KOPT-K1 (cell line): ENCODE results near the gene NUFIP2.
A peak's percentile ranks its signal among the peaks of the same experiment; 100 is the strongest.
"Not testable (repeated sequence)": the region's sequence is repeated elsewhere in the genome, so short reads cannot be mapped to it uniquely, and the experiment has no call there.

Source experiments
- H3K27ac ChIP-seq: fragments of 200-600 bp; sonication (generic); 2 replicates; pipeline ENCODE4 v1.5.1; 2016; ENCODE audit warnings: antibody characterized with exemption, mild to moderate bottlenecking, low read depth, low read length; ENCODE audit not compliant: poor library complexity, severe bottlenecking
- H3K36me3 ChIP-seq: fragments of 200-600 bp; sonication (generic); 2 replicates; pipeline ENCODE4 v1.5.1; 2017; ENCODE audit warnings: antibody characterized with exemption, mild to moderate bottlenecking, low read length, moderate library complexity; ENCODE audit not compliant: insufficient read depth
- H3K9me3 ChIP-seq: fragments of 200-600 bp; sonication (generic); 2 replicates; pipeline ENCODE4 v1.5.1; 2017; ENCODE audit warnings: antibody characterized with exemption, low read length, mild to moderate bottlenecking; ENCODE audit not compliant: insufficient read depth, poor library complexity, severe bottlenecking

Gene NUFIP2

DNA sequence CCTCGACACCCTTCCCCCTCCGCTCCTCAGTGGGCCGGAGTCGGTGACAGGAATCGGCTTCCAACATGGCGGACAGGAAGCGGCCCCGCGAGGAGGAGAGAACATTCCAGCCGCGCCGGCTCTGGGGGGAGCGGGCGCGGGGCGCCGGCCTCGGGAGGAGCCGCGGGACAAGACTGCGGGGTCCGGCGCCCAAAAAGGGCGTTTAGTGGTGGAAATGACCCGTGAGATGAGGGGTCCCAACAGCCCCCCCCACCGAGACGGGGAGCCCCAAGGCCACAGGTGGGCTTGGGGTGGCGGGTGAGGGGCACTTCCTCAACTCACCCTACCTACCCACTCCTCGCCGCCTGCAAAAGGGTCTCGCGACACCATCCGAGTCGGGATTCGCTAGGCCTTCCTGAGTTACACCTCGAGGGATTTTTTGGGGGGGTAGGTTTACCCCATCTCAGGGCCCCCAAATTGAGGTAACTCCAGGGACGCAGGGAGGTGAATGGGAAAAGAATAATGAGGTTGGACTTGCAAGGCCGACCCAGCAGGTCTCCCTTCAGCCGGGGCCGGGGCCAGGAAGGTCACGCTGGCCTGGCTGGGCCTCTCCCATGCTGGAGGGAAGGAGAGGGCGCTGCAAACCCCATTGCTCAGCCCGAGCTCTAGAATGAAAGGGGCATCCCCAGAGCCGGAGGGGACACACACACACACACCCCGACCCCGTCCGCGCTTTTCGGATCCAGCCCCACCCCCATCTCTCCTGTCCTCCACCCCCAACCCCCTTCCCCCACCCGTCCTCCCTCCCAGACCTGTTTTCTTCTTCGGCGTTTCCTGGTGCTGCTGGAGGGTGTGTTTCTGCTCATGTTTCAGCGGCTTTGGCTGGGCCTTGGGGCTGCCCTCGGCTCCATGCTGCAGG lies 707 bp downstream of the NUFIP2 start:
- Histone ChIP-seq H3K36me3 (peaks cover 27% of the 10 kb centered on the region), H3K9me3 (no peaks in the 10 kb centered on the region), H3K27ac (peak overlapping the region; percentile 83)

DNA sequence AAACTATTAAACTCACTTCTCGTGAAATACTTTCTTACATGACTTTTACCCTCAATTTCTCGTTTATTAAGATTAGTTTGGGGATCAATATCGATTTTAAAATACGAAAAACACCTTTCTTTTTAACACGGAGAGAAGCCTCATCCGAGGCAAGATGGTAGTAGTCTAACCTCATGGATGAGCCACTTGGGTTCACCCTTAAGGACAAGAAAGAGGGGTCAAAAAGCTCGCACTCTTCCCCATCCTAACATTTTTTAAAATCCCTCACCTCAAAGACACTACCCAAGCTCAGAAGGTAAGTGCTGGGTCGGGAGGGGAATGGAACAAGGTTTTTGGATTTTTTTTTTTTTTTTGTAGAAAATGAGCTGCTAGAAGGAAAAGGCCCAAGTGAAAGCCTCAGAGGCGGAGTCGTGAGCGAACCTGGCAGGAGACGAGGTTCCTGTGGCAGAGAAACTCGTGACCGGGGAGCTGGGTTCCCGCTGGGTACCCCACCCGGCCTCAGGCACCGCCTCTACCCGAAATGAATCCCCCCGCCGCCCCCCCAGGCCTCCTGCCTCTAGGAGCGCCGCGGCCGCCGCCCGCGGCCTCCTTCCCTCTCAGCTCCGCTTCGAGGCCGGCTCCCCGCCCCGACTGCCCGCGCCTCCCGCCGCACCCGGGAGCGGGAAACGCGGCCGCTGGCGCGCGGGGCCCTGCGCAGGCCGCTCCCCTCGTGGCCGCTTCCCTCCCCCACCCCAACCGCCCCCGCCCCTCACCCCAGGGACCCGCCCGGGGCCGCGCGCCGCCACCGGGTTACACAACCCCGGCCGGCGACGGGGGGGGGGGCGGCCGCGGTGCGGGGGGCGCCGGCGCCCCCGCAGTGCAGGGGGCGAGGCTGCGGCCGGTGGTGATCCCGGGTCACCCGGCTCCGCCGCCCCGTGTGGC lies 1.6 kb downstream of the NUFIP2 start:
- Histone ChIP-seq H3K36me3 (peaks cover 36% of the 10 kb centered on the region), H3K27ac (peak overlapping the region; percentile 83), H3K9me3 (no peaks in the 10 kb centered on the region)

DNA sequence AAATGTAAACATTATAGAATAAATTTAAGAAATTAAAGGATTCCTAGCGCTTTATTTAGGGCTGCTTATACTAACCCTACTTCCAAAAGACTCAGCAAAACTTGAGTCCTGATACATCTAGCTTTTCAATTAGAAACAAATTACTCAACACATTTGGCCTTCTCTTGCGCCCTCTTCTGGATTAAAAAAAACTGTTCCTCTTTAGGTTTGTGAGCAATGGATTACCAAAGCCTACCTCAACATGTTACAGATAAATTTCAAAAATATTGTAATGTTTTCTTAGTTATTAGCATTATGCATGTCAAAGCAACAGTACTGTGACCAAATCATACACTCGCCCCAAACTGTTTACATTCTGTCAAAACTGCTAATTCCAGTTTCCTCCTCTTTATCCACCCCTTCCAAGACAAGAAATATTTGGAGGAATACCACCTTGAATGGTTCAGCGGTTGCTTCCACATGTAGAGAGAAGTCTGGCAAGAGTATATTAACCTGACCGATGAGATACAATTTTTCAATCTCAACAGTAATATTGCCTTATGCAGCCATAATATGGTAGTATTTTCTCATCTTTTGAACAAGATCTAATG lies 2.7 kb downstream of the NUFIP2 start:
- H3K36me3 ChIP-seq, result peaks cover 46% of the 10 kb centered on the region
- H3K9me3 ChIP-seq, result no peaks in the 10 kb centered on the region
- H3K27ac ChIP-seq, result peak overlapping the region; percentile 83

DNA sequence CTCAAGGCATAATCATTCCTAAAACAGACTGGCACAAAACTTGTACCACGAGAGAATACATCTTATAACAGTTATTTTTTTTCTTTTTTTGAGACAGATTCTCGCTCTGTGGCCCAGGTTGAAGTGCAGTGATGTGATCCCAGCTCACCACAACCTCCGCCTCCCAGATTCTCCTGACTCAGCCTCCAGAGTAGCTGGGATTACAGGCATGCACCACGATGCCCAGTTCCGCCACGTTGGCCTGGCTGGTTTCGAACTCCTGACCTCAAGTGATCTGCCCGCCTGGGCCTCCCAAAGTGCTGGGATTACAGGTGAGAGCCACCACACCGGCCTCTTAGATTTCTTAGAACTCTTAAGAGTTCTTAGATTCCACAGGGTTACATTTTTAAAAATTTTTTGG lies 4.1 kb downstream of the NUFIP2 start:
- Histone ChIP-seq H3K9me3 (no peaks in the 10 kb centered on the region), H3K36me3 (peaks cover 60% of the 10 kb centered on the region), H3K27ac (no peak overlapping the region)

DNA sequence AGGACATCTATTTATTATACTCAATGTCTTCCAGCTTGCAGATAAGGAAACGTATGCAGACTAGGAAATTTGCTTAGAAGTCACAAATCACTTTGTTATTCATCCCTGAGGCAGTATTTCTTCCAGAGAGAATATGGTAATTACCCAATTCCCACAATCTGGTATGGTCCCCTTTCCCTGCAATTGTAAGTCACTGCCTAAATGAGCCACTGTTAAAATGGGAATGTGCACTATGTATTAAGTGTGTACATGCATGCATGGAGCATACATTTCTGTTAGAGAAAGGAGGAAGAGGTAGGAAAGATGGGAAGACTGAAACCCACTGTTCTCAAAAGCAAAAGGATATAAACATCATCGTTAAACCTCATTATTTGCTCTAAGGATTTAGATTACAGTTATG lies 10.0 kb downstream of the NUFIP2 start:
- Histone ChIP-seq H3K36me3 (peaks cover 100% of the 10 kb centered on the region), H3K27ac (no peak overlapping the region), H3K9me3 (no peaks in the 10 kb centered on the region)

DNA sequence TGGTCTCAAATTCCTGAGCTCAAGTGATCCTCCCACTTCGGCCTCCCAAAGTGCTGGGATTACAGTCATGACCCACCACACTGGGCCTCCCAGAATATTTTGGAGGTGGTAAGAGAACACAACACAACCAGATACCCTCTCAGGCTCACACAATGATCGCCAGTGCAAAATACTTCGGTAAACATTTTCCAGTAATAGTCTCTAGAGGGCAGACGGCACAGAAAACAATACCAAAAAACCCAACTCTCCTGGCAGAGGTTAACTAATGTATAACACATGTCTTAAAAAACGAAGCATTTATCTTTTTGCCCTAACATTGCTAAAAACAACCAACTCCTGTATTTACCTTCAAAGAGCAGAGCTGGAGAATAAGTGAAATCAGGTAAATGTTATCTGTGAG lies 10.5 kb downstream of the NUFIP2 start:
- H3K9me3 ChIP-seq, result no peaks in the 10 kb centered on the region
- H3K27ac ChIP-seq, result no peak overlapping the region
- H3K36me3 ChIP-seq, result peaks cover 100% of the 10 kb centered on the region

DNA sequence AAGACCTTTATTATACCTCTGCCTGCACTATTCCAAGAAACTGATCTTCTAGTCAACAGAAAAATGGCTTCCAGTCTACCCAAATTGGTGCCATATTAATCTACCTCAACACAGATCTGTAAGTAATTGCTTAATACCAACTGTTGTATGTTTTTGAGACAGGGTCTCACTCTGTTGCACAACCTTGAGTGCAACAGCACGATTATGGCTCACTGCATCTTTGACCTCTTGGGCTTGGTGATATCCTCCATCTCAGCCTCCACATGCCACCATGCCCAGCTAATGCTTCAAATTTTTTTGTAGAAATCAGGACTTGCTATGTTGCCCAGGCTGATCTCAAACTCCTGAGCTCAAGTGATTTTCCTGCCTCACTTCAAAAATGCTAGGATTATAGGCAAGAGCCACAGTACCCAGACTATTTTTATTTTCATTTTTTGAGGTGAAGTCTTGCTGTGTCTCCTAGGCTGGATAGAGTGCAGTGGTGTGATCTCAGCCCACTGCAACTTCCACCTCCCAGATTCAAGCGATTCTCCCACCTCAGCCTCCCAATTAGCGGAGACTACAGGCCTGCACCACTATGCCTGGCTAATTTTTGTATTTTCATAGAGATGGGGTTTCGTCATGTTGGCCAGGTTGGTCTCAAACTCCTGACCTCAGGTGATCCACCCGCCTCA lies 14.4 kb downstream of the NUFIP2 start:
- H3K27ac ChIP-seq, result no peak overlapping the region
- H3K9me3 ChIP-seq, result no peaks in the 10 kb centered on the region
- H3K36me3 ChIP-seq, result peaks cover 100% of the 10 kb centered on the region

DNA sequence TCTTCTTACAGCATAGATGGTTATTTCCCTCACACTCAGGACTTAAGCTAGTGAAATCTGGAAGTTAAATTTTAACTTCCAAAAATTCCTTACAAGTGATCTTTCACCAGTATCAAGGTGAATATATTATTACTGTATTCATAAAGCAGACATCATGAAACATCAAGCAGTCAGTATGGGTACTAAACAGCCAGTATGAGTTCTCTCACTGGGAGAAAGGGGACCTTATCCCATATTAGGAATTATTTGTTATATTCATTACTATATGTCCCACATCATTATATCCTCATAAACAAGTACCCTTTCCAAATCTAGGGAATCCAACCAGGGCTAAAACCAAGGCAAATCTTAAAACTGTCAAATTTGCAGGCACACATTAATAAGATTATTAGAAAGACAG lies 15.3 kb downstream of the NUFIP2 start:
- Histone ChIP-seq H3K36me3 (peaks cover 100% of the 10 kb centered on the region), H3K27ac (no peak overlapping the region), H3K9me3 (no peaks in the 10 kb centered on the region)

DNA sequence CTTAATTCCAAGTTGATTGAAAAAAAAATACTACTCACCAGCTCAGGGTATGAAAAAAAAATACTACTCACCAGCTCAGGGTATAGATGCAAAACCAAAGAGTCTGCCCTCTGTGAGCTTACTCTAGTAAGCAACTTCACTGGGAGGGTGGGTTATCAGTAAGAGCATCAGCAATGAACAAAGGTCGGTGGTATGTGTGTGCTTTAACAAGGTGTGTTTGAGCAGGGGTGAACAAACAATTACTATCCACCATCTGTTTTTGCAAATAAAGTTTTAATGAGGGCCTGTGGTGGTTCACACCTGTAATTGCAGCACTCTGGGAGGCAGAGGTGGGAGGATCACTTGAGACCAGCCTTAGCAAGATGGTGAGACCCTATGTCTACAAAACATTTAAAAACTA lies 20.0 kb downstream of the NUFIP2 start:
- Histone ChIP-seq H3K27ac (no peak overlapping the region), H3K36me3 (peaks cover 97% of the 10 kb centered on the region), H3K9me3 (no peaks in the 10 kb centered on the region)

DNA sequence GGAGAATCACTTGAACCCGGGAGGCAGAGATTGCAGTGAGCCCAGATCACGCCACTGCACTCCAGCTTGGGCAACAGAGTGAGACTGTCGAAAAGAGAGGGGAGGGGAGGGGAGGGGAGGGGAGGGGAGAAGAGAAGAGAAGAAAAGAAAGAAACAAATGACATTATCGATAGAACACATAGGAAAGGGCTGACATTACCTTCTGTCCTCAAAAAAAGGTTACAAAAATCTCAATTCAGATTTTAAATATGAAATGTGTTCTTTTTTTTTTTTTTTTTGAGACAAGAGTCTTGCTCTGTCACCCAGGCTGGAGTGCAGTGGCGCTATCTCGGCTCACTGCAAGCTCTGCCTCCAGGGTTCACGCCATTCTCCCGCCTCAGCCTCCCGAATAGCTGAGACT lies 22.0 kb downstream of the NUFIP2 start:
- not testable (repeated sequence) for H3K27ac ChIP-seq, H3K9me3 ChIP-seq

DNA sequence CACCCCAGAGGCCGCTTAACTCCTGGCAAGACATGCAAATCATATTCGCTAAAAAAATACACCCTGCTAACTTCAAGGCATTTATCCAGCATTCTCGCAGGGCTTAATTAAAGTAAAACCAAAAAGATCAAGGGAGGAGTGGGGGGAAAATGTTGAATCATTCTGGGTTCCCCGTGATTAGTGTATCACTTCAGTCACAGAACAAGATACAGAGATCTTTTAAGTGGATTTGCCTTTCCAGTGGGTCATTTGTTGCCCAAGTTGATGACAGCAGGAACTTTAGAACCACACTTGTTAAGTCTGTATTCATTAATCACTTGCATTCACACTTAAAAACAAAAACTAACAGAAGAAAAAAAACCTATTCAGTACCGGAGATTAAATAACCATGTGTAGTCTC lies 30.0 kb downstream of the NUFIP2 start:
- Histone ChIP-seq H3K9me3 (no peaks in the 10 kb centered on the region), H3K27ac (no peak overlapping the region), H3K36me3 (peaks cover 96% of the 10 kb centered on the region)

More for the DNA sequence above, 22.0 kb downstream of the NUFIP2 start:
- H3K36me3 ChIP-seq, result peaks cover 97% of the 10 kb centered on the region

DNA sequence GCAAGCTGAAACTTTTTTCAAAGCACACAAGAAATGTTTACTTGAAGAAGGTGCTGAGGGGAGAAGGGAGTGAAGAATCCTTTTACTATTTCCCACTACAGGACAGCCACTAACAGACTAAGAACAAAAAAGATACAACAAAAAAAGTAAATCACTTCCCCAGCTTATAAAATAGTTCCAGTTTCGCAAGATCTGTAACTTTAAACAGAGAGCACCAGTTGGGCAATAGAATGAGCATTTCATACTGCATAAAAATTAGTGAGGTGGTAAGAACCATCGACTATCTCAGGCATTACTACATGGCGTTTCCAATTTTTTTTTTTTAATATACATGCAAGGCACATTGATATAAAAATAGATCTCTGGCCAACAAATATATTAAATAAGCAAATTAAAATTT lies 36.2 kb downstream of the NUFIP2 start:
- no peak overlapping the region for H3K27ac ChIP-seq
- H3K9me3 ChIP-seq, result no peaks in the 10 kb centered on the region
- H3K36me3 ChIP-seq, result peaks cover 78% of the 10 kb centered on the region

DNA sequence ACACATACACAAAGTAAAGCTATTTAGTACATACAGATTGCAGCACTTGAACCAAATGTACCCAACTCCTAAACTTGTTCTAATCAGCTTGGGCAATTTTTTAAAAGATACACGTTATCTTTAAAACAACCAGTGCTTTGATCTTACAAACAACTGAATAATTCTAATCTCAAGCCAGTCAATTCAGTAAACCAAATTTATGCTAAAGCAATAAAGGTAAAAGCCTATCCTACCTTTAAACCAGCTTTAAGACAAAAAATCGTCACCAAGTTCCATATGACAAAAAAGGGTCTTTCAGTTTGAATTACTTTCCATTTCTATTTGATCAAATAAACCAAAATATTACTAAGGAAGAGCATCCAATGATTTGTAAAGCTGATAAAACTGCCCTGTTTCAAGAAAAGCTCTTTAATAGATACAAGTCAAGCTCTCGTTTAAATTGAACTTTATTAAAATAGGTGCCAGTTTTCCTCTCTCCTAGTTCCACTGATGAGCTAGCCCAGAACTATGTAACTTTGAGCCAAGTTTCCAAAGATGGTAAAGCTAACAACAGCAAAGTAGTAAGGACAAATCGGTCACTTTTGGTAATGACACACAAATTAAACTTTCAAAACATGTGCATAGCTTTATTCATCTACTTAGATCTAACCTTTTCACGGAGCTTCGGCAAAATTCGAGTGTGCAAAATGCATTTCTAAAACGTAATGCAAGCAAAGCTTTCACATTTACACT lies 37.0 kb downstream of the NUFIP2 start:
- peaks cover 69% of the 10 kb centered on the region for H3K36me3 ChIP-seq
- no peak overlapping the region for H3K27ac ChIP-seq
- no peaks in the 10 kb centered on the region for H3K9me3 ChIP-seq

DNA sequence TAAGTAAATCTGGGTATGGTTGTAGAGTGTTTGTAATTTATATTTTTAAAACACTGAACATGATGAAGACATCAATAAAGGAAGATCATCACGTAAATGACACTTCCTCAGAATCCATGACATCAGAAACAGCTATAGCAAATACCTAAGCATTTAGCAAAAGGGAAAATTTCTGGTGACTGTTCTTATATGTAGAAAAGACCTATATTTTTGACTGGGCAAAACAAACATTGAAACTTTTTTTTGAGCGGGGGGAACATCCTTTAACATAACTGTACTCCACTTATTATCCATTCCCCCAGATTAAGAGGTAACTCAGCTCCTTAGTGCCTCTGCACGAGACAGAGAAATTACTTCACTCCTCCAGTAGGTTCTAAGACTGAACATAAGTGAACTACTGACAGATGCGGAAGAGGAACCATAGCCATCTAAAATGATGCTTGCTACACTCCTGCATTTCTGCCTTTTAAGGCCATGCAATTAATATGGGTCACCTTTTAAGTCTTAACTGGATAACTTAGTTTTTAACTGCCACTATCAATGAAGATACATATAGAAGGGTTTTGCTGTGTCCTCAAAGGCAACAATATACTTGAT lies 37.9 kb downstream of the NUFIP2 start:
- peaks cover 61% of the 10 kb centered on the region for H3K36me3 ChIP-seq
- H3K9me3 ChIP-seq, result no peaks in the 10 kb centered on the region
- H3K27ac ChIP-seq, result no peak overlapping the region
